WERI-Rb-1 (cell line): ENCODE data around the gene PKD2L2.

ENCODE experiments used
- DNase-seq: peaks from one replicate; pipeline ENCODE4 v3.0.0-alpha.2; 2020
- H3K27ac ChIP-seq: fragments of 250-450 bp; sonication (Bioruptor Pico); 2 replicates; pipeline ENCODE4 v1.5.1; 2020; ENCODE audit warnings: mild to moderate bottlenecking, moderate library complexity
- H3K27me3 ChIP-seq: fragments of 250-450 bp; sonication (Bioruptor Pico); 2 replicates; pipeline ENCODE4 v1.5.1; 2021; ENCODE audit warnings: mild to moderate bottlenecking, low read depth, moderate library complexity; ENCODE audit not compliant: insufficient read depth, severe bottlenecking
- H3K36me3 ChIP-seq: fragments of 250-450 bp; sonication (Bioruptor Pico); 2 replicates; pipeline ENCODE4 v1.5.1; 2020; ENCODE audit warnings: mild to moderate bottlenecking, moderate library complexity
- H3K4me3 ChIP-seq: 2 replicates; pipeline ENCODE4 v1.5.1; 2011; ENCODE audit warnings: low read depth, mild to moderate bottlenecking, control low read depth, low read length
- H3K9me3 ChIP-seq: fragments of 250-450 bp; sonication (Bioruptor Pico); 2 replicates; pipeline ENCODE4 v1.5.1; 2021; ENCODE audit warnings: mild to moderate bottlenecking, moderate library complexity; ENCODE audit not compliant: severe bottlenecking
- CTCF ChIP-seq: IDR thresholded peaks from 2 replicates; pipeline ENCODE4 v1.5.1; 2011; ENCODE audit warnings: low read depth, mild to moderate bottlenecking, control low read depth, inconsistent platforms, low read length

The PKD2L2 gene

GRCh38 chr5:137866541-137867388 is 22.5 kb upstream of the PKD2L2 start:
- no peaks in the 10 kb centered on the region for H3K9me3 ChIP-seq
- no peaks in the 10 kb centered on the region for H3K36me3 ChIP-seq
- DNase-seq = no peak
- no peaks in the 10 kb centered on the region for H3K27me3 ChIP-seq
- TF ChIP-seq CTCF = no peak
- H3K27ac ChIP-seq = no peak overlapping the region
- no peak overlapping the region for H3K4me3 ChIP-seq

GRCh38 chr5:137867664-137868063 is 21.6 kb upstream of the PKD2L2 start, which contains the start of gene MYOT:
Gene MYOT, plus strand, starts transcription at chr5:137867860. Its CDS starts 2,792 bp downstream, at chr5:137870652.
- H3K36me3 ChIP-seq = no peaks in the 10 kb centered on the region
- H3K27ac ChIP-seq = no peak within 1 kb of the TSS
- peak; percentile 13 for DNase-seq
- no peaks in the 10 kb centered on the region for H3K27me3 ChIP-seq
- H3K9me3 ChIP-seq = no peaks in the 10 kb centered on the region
- TF ChIP-seq CTCF = no peak
- H3K4me3 ChIP-seq = no peak within 1 kb of the TSS

- no peak for TF ChIP-seq CTCF
- Histone ChIP-seq H3K4me3 (no peak overlapping the region), H3K27ac (no peak overlapping the region), H3K9me3 (no peaks in the 10 kb centered on the region), H3K27me3 (no peaks in the 10 kb centered on the region), H3K36me3 (no peaks in the 10 kb centered on the region)
- no peak for DNase-seq
Measured at GRCh38 chr5:137870647-137871339, 18.5 kb upstream of the PKD2L2 start.

- H3K9me3 ChIP-seq = no peaks in the 10 kb centered on the region
- no peak overlapping the region for H3K27ac ChIP-seq
- no peak overlapping the region for H3K4me3 ChIP-seq
- no peaks in the 10 kb centered on the region for H3K27me3 ChIP-seq
- no peak for TF ChIP-seq CTCF
- no peaks in the 10 kb centered on the region for H3K36me3 ChIP-seq
- DNase-seq = no peak
Measured at GRCh38 chr5:137871571-137871970, 17.7 kb upstream of the PKD2L2 start.

GRCh38 chr5:137872466-137872865 is 16.8 kb upstream of the PKD2L2 start:
- no peak overlapping the region for H3K27ac ChIP-seq
- no peak overlapping the region for H3K4me3 ChIP-seq
- DNase-seq = no peak
- no peaks in the 10 kb centered on the region for H3K9me3 ChIP-seq
- TF ChIP-seq CTCF = no peak
- H3K36me3 ChIP-seq = no peaks in the 10 kb centered on the region
- no peaks in the 10 kb centered on the region for H3K27me3 ChIP-seq
